Endothelial cell of umbilical vein (primary cell): ENCODE data around the gene EHMT1. TPM values are rescaled to one million over a fixed set of nuclear protein-coding genes. Genes with fewer than 3 reads are reported as not detected.

Experiments used
- BruUV-seq: library from RNA; stranded (reverse); fragments of 400-500 nt; replicated peaks from 2 replicates; lab custom pipeline; 2021; lab: Mats Ljungman, UMichigan
- CTCF ChIA-PET: fragments of 300-600, 350-600 bp; sonication (Branson Sonifier 250); formaldehyde crosslinking; loops from one replicate; lab custom pipeline; 2021; ENCODE audit warnings: antibody characterized with exemption, inconsistent platforms; lab: Charles Lee
- POLR2A ChIA-PET: fragments of 300-600, 350-600 bp; sonication (Branson Sonifier 250); formaldehyde crosslinking; loops from one replicate; lab custom pipeline; 2021; ENCODE audit warnings: antibody characterized with exemption, inconsistent platforms; lab: Charles Lee
- DNase-seq: peaks from one replicate; pipeline ENCODE4 v3.0.0-alpha.2; 2011; ENCODE audit warnings: low read depth, low spot score
- FAIRE-seq: peaks from 2 replicates; lab custom pipeline; 2011; peaks lifted over from hg19 to GRCh38; lab: Jason Lieb, UNC
- H2AFZ ChIP-seq: 2 replicates; pipeline ENCODE4 v1.6.0; 2012; ENCODE audit warnings: low read depth, low read length, control low read depth, inconsistent platforms
- H3K27ac ChIP-seq: 2 replicates; pipeline ENCODE4 v1.5.1; 2011; ENCODE audit warnings: low read depth, mild to moderate bottlenecking, control low read depth, low read length, moderate library complexity; ENCODE audit not compliant: insufficient read depth
- H3K27me3 ChIP-seq, 2 experiments: 2 replicates each; pipeline versions ENCODE4 v1.6.0 to v1.6.1; 2011; ENCODE audit warnings: low read length in 2 of 2, mixed read lengths in 1 of 2; ENCODE audit not compliant: control insufficient read depth in 2 of 2, insufficient read depth in 2 of 2
- H3K36me3 ChIP-seq, 2 experiments: 2 replicates in 1 of 2; 3 replicates in 1 of 2; pipeline ENCODE4 v1.5.1; 2011; ENCODE audit warnings: low read length in 2 of 2, mild to moderate bottlenecking in 1 of 2, moderate library complexity in 1 of 2; ENCODE audit not compliant: control insufficient read depth in 2 of 2, insufficient read depth in 2 of 2; ENCODE audit errors: extremely low read depth in 1 of 2
- H3K4me1 ChIP-seq: 3 replicates; pipeline ENCODE4 v1.5.1; 2011; ENCODE audit warnings: mild to moderate bottlenecking, low read length; ENCODE audit not compliant: control insufficient read depth, insufficient read depth; ENCODE audit errors: extremely low read depth
- H3K4me2 ChIP-seq: 2 replicates; pipeline ENCODE4 v1.6.1; 2011; ENCODE audit warnings: low read length, control low read depth, mixed read lengths; ENCODE audit not compliant: insufficient read depth
- H3K4me3 ChIP-seq, 3 experiments: fragments of 200-600 bp in 1 of 3; sonication (generic), shearing (Covaris generic) in 1 of 3; replicated peaks in 1 of 3; 2 replicates each; pipeline ENCODE4 v1.5.1; 2011 to 2016; ENCODE audit warnings: control low read depth in 3 of 3, low read length in 3 of 3, mild to moderate bottlenecking in 2 of 3, inconsistent platforms in 1 of 3, low read depth in 1 of 3, moderate library complexity in 1 of 3; ENCODE audit not compliant: insufficient read depth in 1 of 3
- H3K79me2 ChIP-seq: 2 replicates; pipeline ENCODE4 v1.6.0; 2012; ENCODE audit warnings: low read length, inconsistent platforms; ENCODE audit not compliant: control insufficient read depth, insufficient read depth
- H3K9ac ChIP-seq: replicated peaks from 2 replicates; pipeline ENCODE3; 2011; ENCODE audit warnings: low read length, control low read depth; ENCODE audit not compliant: insufficient read depth; ENCODE audit errors: extremely low read depth
- H3K9me1 ChIP-seq: replicated peaks from 3 replicates; pipeline ENCODE4 v1.6.0; 2011; ENCODE audit warnings: mild to moderate bottlenecking, low read length; ENCODE audit not compliant: control insufficient read depth, insufficient read depth; ENCODE audit errors: extremely low read depth
- H3K9me3 ChIP-seq: replicated peaks from 2 replicates; pipeline ENCODE4 v1.5.1; 2012; ENCODE audit warnings: low read length, inconsistent platforms; ENCODE audit not compliant: control insufficient read depth, insufficient read depth
- H4K20me1 ChIP-seq: replicated peaks from 2 replicates; pipeline ENCODE3; 2011; ENCODE audit warnings: mild to moderate bottlenecking, low read length; ENCODE audit not compliant: control insufficient read depth, insufficient read depth; ENCODE audit errors: extremely low read depth
- EZH2 ChIP-seq: IDR thresholded peaks from 2 replicates; pipeline ENCODE4 v1.6.1; 2012; ENCODE audit warnings: borderline replicate concordance, low read depth, mild to moderate bottlenecking, moderate library complexity, low read length, inconsistent platforms; ENCODE audit not compliant: severe bottlenecking
- FOS ChIP-seq: IDR thresholded peaks from 2 replicates; pipeline ENCODE4 v1.6.1; 2011; ENCODE audit warnings: mild to moderate bottlenecking, low read length, moderate library complexity, borderline replicate concordance; ENCODE audit not compliant: insufficient read depth
- GATA2 ChIP-seq: IDR thresholded peaks from 2 replicates; pipeline ENCODE4 v1.7.0; 2011; ENCODE audit warnings: low read depth, mild to moderate bottlenecking, moderate library complexity, mixed read lengths, low read length; ENCODE audit not compliant: insufficient read length, insufficient read depth
- JUN ChIP-seq: IDR thresholded peaks from 2 replicates; pipeline ENCODE4 v1.6.1; 2011; ENCODE audit warnings: borderline replicate concordance, low read depth; ENCODE audit not compliant: insufficient read length, insufficient read depth
- MYC ChIP-seq: IDR thresholded peaks from one replicate; pipeline ENCODE4 v1.6.1; 2011; ENCODE audit warnings: mild to moderate bottlenecking, low read depth, low read length
- POLR2A ChIP-seq: IDR thresholded peaks from 2 replicates; pipeline ENCODE4 v1.6.1; 2012; ENCODE audit warnings: low read depth, mild to moderate bottlenecking, control low read depth, low read length
- POLR2AphosphoS5 ChIP-seq: IDR thresholded peaks from 2 replicates; pipeline ENCODE4 v1.6.1; 2012; ENCODE audit warnings: low read depth, mild to moderate bottlenecking, control low read depth, low read length, moderate library complexity; ENCODE audit not compliant: insufficient read depth
- dilution Hi-C: fragments of 300-500 bp; cut with MboI; formaldehyde crosslinking; loops from one replicate; pipeline ENCODE4 v1.15.0; 2019; ENCODE audit warnings: low sequenced_read_pairs; ENCODE audit not compliant: extremely low pct_ligation_motif_present
- intact Hi-C: fragments of 100-400 bp; cut with micrococcal nuclease; formaldehyde crosslinking; loops from one replicate; pipeline ENCODE4 v1.10.0; 2022
- polyA plus RNA-seq, 4 experiments: library from polyadenylated mRNA; depleted of rRNA in 3 of 4; stranded (reverse) in 3 of 4; unstranded in 1 of 4; fragments of >200 nt; gene quantifications; 2 replicates each; pipeline versions ENCODE4 v1.2.1 to v1.2.3, GENCODE V29; 2011 to 2012; ENCODE audit warnings: missing spikeins in 1 of 4
- total RNA-seq: library from RNA; stranded (reverse); gene quantifications from 2 replicates; pipeline ENCODE4 v1.2.3, GENCODE V29; 2021
- TF ChIP-seq, protein P1 (sequence below), 2 donors: IDR thresholded peaks; 1 replicate in 1 of 2; 2 replicates in 1 of 2; pipeline ENCODE4 v1.5.1; 2011; ENCODE audit warnings: low read length in 2 of 2, mild to moderate bottlenecking in 2 of 2, moderate library complexity in 2 of 2, control low read depth in 1 of 2, inconsistent platforms in 1 of 2, low read depth in 1 of 2; ENCODE audit not compliant: insufficient read depth in 1 of 2; ENCODE audit errors: extremely low read depth in 1 of 2
- TF ChIP-seq, protein P2 (sequence below): IDR thresholded peaks from 2 replicates; pipeline ENCODE4 v1.6.1; 2011; ENCODE audit not compliant: insufficient read depth, insufficient read length

The EHMT1 gene
- total and polyA plus RNA-seq, 2 donors (not counting 3 experiments of a cell fraction or from before 2014, with no cell fraction given): 48.2 to 104 TPM

DNA sequence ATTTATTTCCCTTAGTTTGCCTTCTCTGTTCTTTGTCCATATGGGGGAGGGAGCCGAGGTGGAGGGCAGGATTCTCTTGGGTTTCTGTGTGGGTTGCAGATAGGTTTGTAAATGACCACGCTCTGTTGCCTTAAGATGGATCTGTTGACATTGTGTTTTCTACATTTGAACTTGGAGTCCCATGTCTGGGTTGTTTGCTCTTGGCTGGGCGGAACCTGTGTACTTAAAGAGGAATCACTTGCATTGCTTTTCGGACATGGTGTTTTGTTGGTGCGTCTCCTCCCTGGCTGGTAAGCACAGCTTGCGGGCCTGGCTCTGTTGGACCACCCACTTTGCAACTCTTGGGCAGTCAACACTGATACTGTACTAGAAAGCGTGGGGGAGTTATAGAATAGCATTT, 45.9 kb downstream of the EHMT1 start:
- H3K9ac ChIP-seq: no peak overlapping the region
- ChIA-PET POLR2A (no interaction called here), CTCF (interaction anchor here (0.7 to 1.3 kb wide), 4 partner anchors 8 to 44 kb away, joined by 3 read pairs; no protein-coding TSS in a partner anchor)
- FAIRE-seq: no peak
- H2AFZ ChIP-seq: no peak overlapping the region
- dilution Hi-C loops: no loop called here
- no peaks in the 10 kb centered on the region for H3K27me3 ChIP-seq
- H4K20me1 ChIP-seq: no peaks in the 10 kb centered on the region
- no peak for DNase-seq
- intact Hi-C loops: no loop called here
- H3K36me3 ChIP-seq: peaks cover 0 to 3% of the 10 kb centered on the region in 2 experiments
- TF ChIP-seq EZH2: no peak
- no peak for TF ChIP-seq JUN
- TF ChIP-seq, protein P1, sequence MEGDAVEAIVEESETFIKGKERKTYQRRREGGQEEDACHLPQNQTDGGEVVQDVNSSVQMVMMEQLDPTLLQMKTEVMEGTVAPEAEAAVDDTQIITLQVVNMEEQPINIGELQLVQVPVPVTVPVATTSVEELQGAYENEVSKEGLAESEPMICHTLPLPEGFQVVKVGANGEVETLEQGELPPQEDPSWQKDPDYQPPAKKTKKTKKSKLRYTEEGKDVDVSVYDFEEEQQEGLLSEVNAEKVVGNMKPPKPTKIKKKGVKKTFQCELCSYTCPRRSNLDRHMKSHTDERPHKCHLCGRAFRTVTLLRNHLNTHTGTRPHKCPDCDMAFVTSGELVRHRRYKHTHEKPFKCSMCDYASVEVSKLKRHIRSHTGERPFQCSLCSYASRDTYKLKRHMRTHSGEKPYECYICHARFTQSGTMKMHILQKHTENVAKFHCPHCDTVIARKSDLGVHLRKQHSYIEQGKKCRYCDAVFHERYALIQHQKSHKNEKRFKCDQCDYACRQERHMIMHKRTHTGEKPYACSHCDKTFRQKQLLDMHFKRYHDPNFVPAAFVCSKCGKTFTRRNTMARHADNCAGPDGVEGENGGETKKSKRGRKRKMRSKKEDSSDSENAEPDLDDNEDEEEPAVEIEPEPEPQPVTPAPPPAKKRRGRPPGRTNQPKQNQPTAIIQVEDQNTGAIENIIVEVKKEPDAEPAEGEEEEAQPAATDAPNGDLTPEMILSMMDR (IDR thresholded peaks at IDR 0.05; ENCODE audit: extremely low read depth in 1 of 2, insufficient read depth in 1 of 2, low read depth in 1 of 2, low read length in 2 of 2): no peak
- no peak for TF ChIP-seq FOS
- TF ChIP-seq, protein P2, sequence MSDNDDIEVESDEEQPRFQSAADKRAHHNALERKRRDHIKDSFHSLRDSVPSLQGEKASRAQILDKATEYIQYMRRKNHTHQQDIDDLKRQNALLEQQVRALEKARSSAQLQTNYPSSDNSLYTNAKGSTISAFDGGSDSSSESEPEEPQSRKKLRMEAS: no peak
- no peak for TF ChIP-seq POLR2AphosphoS5
- no peak for TF ChIP-seq POLR2A
- no peak for TF ChIP-seq GATA2
- TF ChIP-seq MYC: no peak
- peaks cover 74% of the 10 kb centered on the region for H3K79me2 ChIP-seq
- peaks cover 13% of the 10 kb centered on the region for H3K4me1 ChIP-seq
- no peak overlapping the region for H3K27ac ChIP-seq
- no peak overlapping the region for H3K4me3 ChIP-seq
- BruUV-seq: no TSS peak
- H3K9me1 ChIP-seq: no peaks in the 10 kb centered on the region
- no peak overlapping the region for H3K4me2 ChIP-seq
- H3K9me3 ChIP-seq: no peaks in the 10 kb centered on the region
